ENCODE results near the gene MUL1. TPM values are rescaled to one million over a fixed set of nuclear protein-coding genes. Genes with fewer than 3 reads are reported as not detected.

The MUL1 gene
- total and polyA plus RNA-seq, 2 of the 8 experiments (the other 6 are each of a cell fraction or from before 2014, with no cell fraction given): 16.4 to 20.8 TPM

- H3K14ac ChIP-seq (ENCODE audit: insufficient read length): no peak overlapping the region
- WGBS, 2 experiments (ENCODE audit: extremely low coverage in 1 of 2, insufficient coverage in 1 of 2, insufficient read length in 1 of 2, insufficient replicate concordance in 2 of 2, low coverage in 1 of 2, low lambda C conversion rate in 2 of 2, missing lambda C conversion rate in 1 of 2): 73% methylated on average over 6 of the region's 6 CpGs; no CpG with 5 or more reads in 1 of the 2 experiments
- TF ChIP-seq RBBP5 (IDR thresholded peaks at IDR 0.05; ENCODE audit: borderline replicate concordance, low read depth, low read length): no peak
- TF ChIP-seq JUND (IDR thresholded peaks at IDR 0.05; ENCODE audit: low read length): no peak
- TF ChIP-seq CEBPB (IDR thresholded peaks at IDR 0.05; ENCODE audit: low read depth, low read length): no peak
- no peak for TF ChIP-seq YY1 (IDR thresholded peaks at IDR 0.05; ENCODE audit: low read depth, low read length)
- TF ChIP-seq MAX (IDR thresholded peaks at IDR 0.05): no peak
- no peak for TF ChIP-seq RAD21 (IDR thresholded peaks at IDR 0.05 in 1 of 2, conservative IDR thresholded peaks at IDR 0.05 in 1 of 2; ENCODE audit: low read depth in 2 of 2, low read length in 2 of 2)
- no peak for TF ChIP-seq SAP30 (IDR thresholded peaks at IDR 0.05; ENCODE audit: insufficient read depth, insufficient replicate concordance, low read length)
- no peak for TF ChIP-seq SP2 (IDR thresholded peaks at IDR 0.05; ENCODE audit: low read length)
- TF ChIP-seq CBX8 (IDR thresholded peaks at IDR 0.05; ENCODE audit: borderline replicate concordance, low read depth, low read length): no peak
- no peak for TF ChIP-seq USF2 (IDR thresholded peaks at IDR 0.05; ENCODE audit: low read length)
Measured at GRCh38 chr1:20491178-20491577, 16.8 kb downstream of the MUL1 start.

More at GRCh38 chr1:20491178-20491577, 16.8 kb downstream of the MUL1 start:
- no peak overlapping the region for H2BK20ac ChIP-seq (ENCODE audit: low read length)
- H2AFZ ChIP-seq (ENCODE audit: low read length): no peak overlapping the region
- CTCF ChIA-PET (ENCODE audit: partially characterized antibody): interaction anchor here (0.6 to 6.9 kb wide), 17 partner anchors 8 to 327 kb away, joined by 3 to 47 read pairs (median 5); no protein-coding TSS in a partner anchor
- H3K9ac ChIP-seq (replicated peaks in 1 of 4; ENCODE audit: extremely low read depth in 1 of 4, low read depth in 3 of 4, low read length in 3 of 4): no peak overlapping the region
- H2BK5ac ChIP-seq (ENCODE audit: low read depth, low read length): no peak overlapping the region
- no peak overlapping the region for H3K4me2 ChIP-seq (ENCODE audit: insufficient read depth in 1 of 2, low read depth in 2 of 2, low read length in 2 of 2)
- no peak overlapping the region for H3K4me3 ChIP-seq (ENCODE audit: extremely low read depth in 1 of 4, insufficient read depth in 2 of 4, low read depth in 3 of 4, low read length in 4 of 4)
- FAIRE-seq: no peak
- no peak overlapping the region for H2AK5ac ChIP-seq (ENCODE audit: low read depth, low read length)
- H4K8ac ChIP-seq (ENCODE audit: extremely low read depth, insufficient read depth, low read length): peak overlapping the region; percentile 37; the same call in 1 of the 2 replicates
- no peak for DNase-seq (ENCODE audit: low read depth in 1 of 2, low spot score in 2 of 2)
- H2BK15ac ChIP-seq (ENCODE audit: low read length): no peak overlapping the region; the same call in 1 of the 2 replicates
- no peak overlapping the region for H3K27ac ChIP-seq (ENCODE audit: low read depth, low read length)
- H3K4ac ChIP-seq (replicated peaks; ENCODE audit: insufficient read length, low read depth, low read length): no peak overlapping the region
- no peaks in the 10 kb centered on the region for H3K36me3 ChIP-seq (ENCODE audit: control insufficient read depth in 2 of 4, insufficient read depth in 4 of 4, low read length in 3 of 4)
- peaks cover 12% of the 10 kb centered on the region for H3K23me2 ChIP-seq (ENCODE audit: low read depth, low read length)
- no peaks in the 10 kb centered on the region for H4K20me1 ChIP-seq (replicated peaks in 1 of 2; ENCODE audit: control insufficient read depth in 1 of 2, insufficient read depth in 2 of 2, low read length in 2 of 2)
- H3K27me3 ChIP-seq (replicated peaks in 1 of 4; ENCODE audit: control insufficient read depth in 3 of 4, extremely low read depth in 1 of 4, insufficient read depth in 3 of 4, low read length in 3 of 4): peaks cover 0 to 27% (median 18%) of the 10 kb centered on the region in 4 experiments; a peak in 6 of 7 replicates
- H4K5ac ChIP-seq (ENCODE audit: insufficient read length, low read depth, low read length): no peak overlapping the region
- H2BK12ac ChIP-seq (ENCODE audit: low read depth, low read length): no peak overlapping the region
- H3K23ac ChIP-seq (ENCODE audit: insufficient read length): no peak overlapping the region
- no peak overlapping the region for H3K56ac ChIP-seq (replicated peaks; ENCODE audit: insufficient read length, low read depth, low read length)
- POLR2A ChIA-PET (ENCODE audit: partially characterized antibody): interaction anchor here (1.2 kb wide), 2 partner anchors 10 to 13 kb away, joined by 3 to 4 read pairs; no protein-coding TSS in a partner anchor
- H3K18ac ChIP-seq (ENCODE audit: extremely low read depth, low read length): no peak overlapping the region
- no peak overlapping the region for H4K91ac ChIP-seq (replicated peaks; ENCODE audit: insufficient read length, low read length)
- H3K4me1 ChIP-seq (replicated peaks in 1 of 4; ENCODE audit: control insufficient read depth in 3 of 4, insufficient read depth in 4 of 4, low read length in 3 of 4): peaks cover 2 to 28% (median 8%) of the 10 kb centered on the region in 4 experiments
- no peaks in the 10 kb centered on the region; a peak in 1 of 4 replicates for H3K9me3 ChIP-seq (ENCODE audit: insufficient read depth in 2 of 2, low read depth in 1 of 2, low read length in 1 of 2)
- H3K79me2 ChIP-seq (ENCODE audit: control insufficient read depth in 1 of 2, insufficient read depth in 2 of 2, low read length in 2 of 2): no peaks in the 10 kb centered on the region
- no peak overlapping the region for H2BK120ac ChIP-seq (replicated peaks; ENCODE audit: low read depth, low read length)
- no peaks in the 10 kb centered on the region for H3K79me1 ChIP-seq (ENCODE audit: low read depth, low read length)
